Keratinocyte (primary cell): ENCODE results near the gene OXCT1. TPM values are rescaled to one million over a fixed set of nuclear protein-coding genes. Genes with fewer than 3 reads are reported as not detected.

Experiments
- DNase-seq: peaks from one replicate; pipeline ENCODE4 v3.0.0-alpha.2; 2011; ENCODE audit warnings: low read depth, missing footprints, low spot score
- FAIRE-seq: peaks from 2 replicates; lab custom pipeline; 2011; peaks lifted over from hg19 to GRCh38; lab: Jason Lieb, UNC
- H2AFZ ChIP-seq: 2 replicates; pipeline ENCODE4 v1.6.0; 2012; ENCODE audit warnings: low read length, control low read depth, inconsistent platforms; ENCODE audit not compliant: control insufficient read depth
- H3K27ac ChIP-seq: 2 replicates; pipeline ENCODE4 v1.5.1; 2011; ENCODE audit warnings: low read length; ENCODE audit not compliant: control insufficient read depth, insufficient read depth
- H3K27me3 ChIP-seq: 3 replicates; pipeline ENCODE4 v1.6.0; 2011; ENCODE audit warnings: low read length; ENCODE audit not compliant: control insufficient read depth, insufficient read depth; ENCODE audit errors: extremely low read depth
- H3K36me3 ChIP-seq, 2 experiments: 2 replicates in 1 of 2; 3 replicates in 1 of 2; pipeline ENCODE4 v1.5.1; 2011; ENCODE audit warnings: low read length in 2 of 2, mild to moderate bottlenecking in 1 of 2; ENCODE audit not compliant: control insufficient read depth in 2 of 2, insufficient read depth in 2 of 2; ENCODE audit errors: extremely low read depth in 1 of 2
- H3K4me1 ChIP-seq: 3 replicates; pipeline ENCODE4 v1.5.1; 2011; ENCODE audit warnings: low read length; ENCODE audit not compliant: control insufficient read depth, insufficient read depth; ENCODE audit errors: extremely low read depth
- H3K4me2 ChIP-seq: 3 replicates; pipeline ENCODE4 v1.6.0; 2011; ENCODE audit warnings: low read depth, low read length; ENCODE audit not compliant: control insufficient read depth, insufficient read depth; ENCODE audit errors: extremely low read depth
- H3K4me3 ChIP-seq, 3 experiments: fragments of 200-600 bp in 1 of 3; sonication (generic) in 1 of 3; 2 replicates in 2 of 3; 3 replicates in 1 of 3; pipeline ENCODE4 v1.5.1; 2011 to 2016; ENCODE audit warnings: low read length in 3 of 3, mild to moderate bottlenecking in 3 of 3, control low read depth in 2 of 3, inconsistent platforms in 1 of 3, low read depth in 1 of 3, mixed read lengths in 1 of 3, mixed run types in 1 of 3, moderate library complexity in 1 of 3; ENCODE audit not compliant: control insufficient read depth in 2 of 3, insufficient read depth in 2 of 3; ENCODE audit errors: extremely low read depth in 1 of 3
- H3K79me2 ChIP-seq: 2 replicates; pipeline ENCODE4 v1.6.0; 2012; ENCODE audit warnings: low read length; ENCODE audit not compliant: control insufficient read depth, insufficient read depth
- H3K9ac ChIP-seq: 3 replicates; pipeline ENCODE4 v1.6.0; 2011; ENCODE audit warnings: low read length; ENCODE audit not compliant: control insufficient read depth, insufficient read depth; ENCODE audit errors: extremely low read depth
- H3K9me1 ChIP-seq: 3 replicates; pipeline ENCODE4 v1.6.0; 2011; ENCODE audit warnings: low read length; ENCODE audit not compliant: control insufficient read depth, insufficient read depth; ENCODE audit errors: extremely low read depth
- H3K9me3 ChIP-seq: 2 replicates; pipeline ENCODE4 v1.5.1; 2012; ENCODE audit warnings: low read depth, low read length; ENCODE audit not compliant: control insufficient read depth
- H4K20me1 ChIP-seq: 3 replicates; pipeline ENCODE4 v1.6.0; 2011; ENCODE audit warnings: low read length; ENCODE audit not compliant: control insufficient read depth, insufficient read depth; ENCODE audit errors: extremely low read depth
- EZH2 ChIP-seq: IDR thresholded peaks from one replicate; pipeline ENCODE4 v1.6.1; 2012; ENCODE audit warnings: inconsistent platforms, mild to moderate bottlenecking, low read length, moderate library complexity
- dilution Hi-C: fragments of 300-500 bp; cut with MboI; formaldehyde crosslinking; loops from one replicate; pipeline ENCODE4 v1.7.0; 2020; ENCODE audit warnings: low sequenced_read_pairs; ENCODE audit not compliant: extremely low pct_ligation_motif_present
- polyA plus RNA-seq, 5 experiments: library from polyadenylated mRNA; depleted of rRNA in 3 of 5; stranded (reverse) in 3 of 5; stranded (forward) in 1 of 5; unstranded in 1 of 5; fragments of >200 nt; gene quantifications; 1 replicate in 1 of 5; 2 replicates in 3 of 5; 3 replicates in 1 of 5; pipeline versions ENCODE4 v1.2.1 to v1.2.3, GENCODE V29; 2011 to 2012; ENCODE audit warnings: missing spikeins in 2 of 5, low read depth in 1 of 5, low replicate concordance in 1 of 5
- TF ChIP-seq, protein P1 (sequence below), 3 experiments: IDR thresholded peaks in 1 of 3; conservative IDR thresholded peaks in 1 of 3; optimal IDR thresholded peaks in 1 of 3; 2 replicates in 2 of 3; 3 replicates in 1 of 3; pipeline versions ENCODE3 to v1.5.1; 2011; ENCODE audit warnings: low read length in 3 of 3, mild to moderate bottlenecking in 3 of 3, moderate library complexity in 2 of 3, control low read depth in 1 of 3, inconsistent platforms in 1 of 3; ENCODE audit not compliant: insufficient read depth in 2 of 3; ENCODE audit errors: extremely low read depth in 1 of 3

OXCT1 gene
- polyA plus RNA-seq, 1 donor (not counting 4 experiments of a cell fraction or from before 2014, with no cell fraction given) = 34.0 TPM

DNA sequence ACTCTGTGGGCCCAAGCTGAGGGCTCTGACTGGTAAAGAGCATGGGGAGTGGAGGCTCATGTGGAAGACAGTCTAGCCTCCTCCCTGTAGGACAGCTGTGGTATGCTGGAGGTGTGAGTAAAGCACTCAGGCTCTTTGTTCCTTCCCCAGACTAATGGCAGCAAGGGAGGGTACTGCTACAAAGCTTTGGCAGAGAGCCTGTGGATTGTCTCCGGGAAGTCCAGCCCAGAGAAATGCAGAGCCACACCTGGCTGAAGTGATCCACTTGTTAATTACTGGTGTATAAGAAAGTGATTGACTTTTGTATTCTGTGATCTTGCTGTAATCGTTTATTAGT lies 161.7 kb downstream of the OXCT1 start:
- DNase-seq (no peak), FAIRE-seq (no peak)
- H2AFZ ChIP-seq = no peak overlapping the region
- H3K27ac ChIP-seq = no peak overlapping the region
- no peak overlapping the region for H3K9ac ChIP-seq
- no peaks in the 10 kb centered on the region for H3K4me1 ChIP-seq
- H3K4me2 ChIP-seq = no peak overlapping the region
- H3K4me3 ChIP-seq = no peak overlapping the region
- TF ChIP-seq, protein P1, sequence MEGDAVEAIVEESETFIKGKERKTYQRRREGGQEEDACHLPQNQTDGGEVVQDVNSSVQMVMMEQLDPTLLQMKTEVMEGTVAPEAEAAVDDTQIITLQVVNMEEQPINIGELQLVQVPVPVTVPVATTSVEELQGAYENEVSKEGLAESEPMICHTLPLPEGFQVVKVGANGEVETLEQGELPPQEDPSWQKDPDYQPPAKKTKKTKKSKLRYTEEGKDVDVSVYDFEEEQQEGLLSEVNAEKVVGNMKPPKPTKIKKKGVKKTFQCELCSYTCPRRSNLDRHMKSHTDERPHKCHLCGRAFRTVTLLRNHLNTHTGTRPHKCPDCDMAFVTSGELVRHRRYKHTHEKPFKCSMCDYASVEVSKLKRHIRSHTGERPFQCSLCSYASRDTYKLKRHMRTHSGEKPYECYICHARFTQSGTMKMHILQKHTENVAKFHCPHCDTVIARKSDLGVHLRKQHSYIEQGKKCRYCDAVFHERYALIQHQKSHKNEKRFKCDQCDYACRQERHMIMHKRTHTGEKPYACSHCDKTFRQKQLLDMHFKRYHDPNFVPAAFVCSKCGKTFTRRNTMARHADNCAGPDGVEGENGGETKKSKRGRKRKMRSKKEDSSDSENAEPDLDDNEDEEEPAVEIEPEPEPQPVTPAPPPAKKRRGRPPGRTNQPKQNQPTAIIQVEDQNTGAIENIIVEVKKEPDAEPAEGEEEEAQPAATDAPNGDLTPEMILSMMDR (optimal IDR thresholded peaks at IDR 0.05 in 1 of 3, IDR thresholded peaks at IDR 0.05 in 1 of 3, conservative IDR thresholded peaks at IDR 0.05 in 1 of 3; ENCODE audit: extremely low read depth in 1 of 3, insufficient read depth in 2 of 3, low read length in 3 of 3) = no peak
- TF ChIP-seq EZH2 = no peak
- no peaks in the 10 kb centered on the region for H3K36me3 ChIP-seq
- H3K79me2 ChIP-seq = no peaks in the 10 kb centered on the region
- dilution Hi-C loops = no loop called here
- H3K9me3 ChIP-seq = no peaks in the 10 kb centered on the region
- H3K27me3 ChIP-seq = no peaks in the 10 kb centered on the region
- no peaks in the 10 kb centered on the region for H4K20me1 ChIP-seq
- no peaks in the 10 kb centered on the region for H3K9me1 ChIP-seq

DNA sequence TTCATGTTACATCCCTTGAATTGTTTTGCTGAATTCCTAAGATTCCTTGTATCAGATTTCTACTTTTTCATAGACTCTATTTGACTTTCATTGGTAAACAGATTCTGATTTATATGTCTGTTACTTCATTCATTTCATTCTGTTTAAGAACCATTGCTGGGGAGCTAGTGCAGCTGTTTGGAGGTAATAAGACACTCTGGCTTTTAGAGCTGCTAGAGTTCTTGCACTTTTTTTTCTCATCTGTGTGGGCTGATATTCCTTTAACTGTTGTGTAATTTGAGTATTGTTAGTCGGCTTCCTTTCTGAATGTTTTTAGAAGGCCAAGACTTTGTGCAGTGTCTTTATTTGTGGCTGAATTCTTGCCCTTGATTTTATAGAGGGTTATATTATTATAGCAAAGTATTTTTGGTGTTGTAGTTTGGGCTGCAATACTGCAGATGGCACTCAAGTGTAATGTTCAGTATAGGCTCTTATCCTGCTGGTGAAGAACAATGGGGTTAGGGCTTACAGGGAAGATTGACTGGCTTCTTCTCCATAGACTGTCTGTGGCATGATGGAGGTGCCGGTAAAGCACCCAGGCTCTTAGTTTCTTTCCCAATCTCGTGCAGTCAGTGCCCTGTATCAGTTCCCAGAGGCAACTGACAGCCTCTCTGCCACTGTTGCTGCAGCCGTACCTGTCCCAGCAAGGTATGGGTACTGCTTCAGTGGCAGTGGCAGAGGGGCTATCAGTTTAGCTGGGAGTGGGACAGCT lies 162.2 kb downstream of the OXCT1 start:
- Histone ChIP-seq H3K27ac (no peak overlapping the region), H3K79me2 (no peaks in the 10 kb centered on the region), H3K9me3 (no peaks in the 10 kb centered on the region), H4K20me1 (no peaks in the 10 kb centered on the region), H3K4me3 (no peak overlapping the region), H3K9me1 (no peaks in the 10 kb centered on the region), H3K9ac (no peak overlapping the region), H2AFZ (no peak overlapping the region), H3K4me1 (no peaks in the 10 kb centered on the region), H3K36me3 (no peaks in the 10 kb centered on the region), H3K27me3 (no peaks in the 10 kb centered on the region), H3K4me2 (no peak overlapping the region)
- DNase-seq (no peak), FAIRE-seq (peak; percentile 23)
- TF ChIP-seq EZH2 = no peak
- TF ChIP-seq, protein P1 (optimal IDR thresholded peaks at IDR 0.05 in 1 of 3, IDR thresholded peaks at IDR 0.05 in 1 of 3, conservative IDR thresholded peaks at IDR 0.05 in 1 of 3; ENCODE audit: extremely low read depth in 1 of 3, insufficient read depth in 2 of 3, low read length in 3 of 3) = peak; percentile 40 to 59 (median 44)
- dilution Hi-C loops = no loop called here
